Measurements from ENCODE around the gene UBASH3B. TPM values are rescaled to one million over a fixed set of nuclear protein-coding genes. Genes with fewer than 3 reads are reported as not detected.
"Not testable (repeated sequence)": the region's sequence is repeated elsewhere in the genome, so short reads cannot be mapped to it uniquely, and the experiment has no call there.

The UBASH3B gene
- polyA plus RNA-seq, 3 donors, result 6.3 to 9.1 (median 8.2) TPM

GRCh38 chr11:122814401-122814800 lies 158.9 kb downstream of the UBASH3B start:
- no peak for DNase-seq (ENCODE audit: extremely low read depth in 1 of 11, low read depth in 9 of 11, low spot score in 4 of 11)

GRCh38 chr11:122815900-122816299 lies 160.4 kb downstream of the UBASH3B start:
- DNase-seq (ENCODE audit: extremely low read depth in 1 of 11, low read depth in 9 of 11, low spot score in 4 of 11), result no peak

- DNase-seq (ENCODE audit: extremely low read depth in 1 of 11, low read depth in 9 of 11, low spot score in 4 of 11), result peak in 8 of 11 donors; percentile 29 to 47 (median 35)
Observed at GRCh38 chr11:122816761-122817520, 161.4 kb downstream of the UBASH3B start.

GRCh38 chr11:122820158-122820557 lies 164.6 kb downstream of the UBASH3B start:
- DNase-seq (ENCODE audit: extremely low read depth in 1 of 11, low read depth in 9 of 11, low spot score in 4 of 11), result no peak

- DNase-seq (ENCODE audit: extremely low read depth in 1 of 11, low read depth in 9 of 11, low spot score in 4 of 11), result no peak
Observed at GRCh38 chr11:122821169-122821568, 165.6 kb downstream of the UBASH3B start.

- DNase-seq (ENCODE audit: extremely low read depth in 1 of 11, low read depth in 9 of 11, low spot score in 4 of 11), result no peak
Observed at GRCh38 chr11:122822241-122822640, 166.7 kb downstream of the UBASH3B start.

GRCh38 chr11:122823564-122823963 lies 168.0 kb downstream of the UBASH3B start:
- no peak for DNase-seq (ENCODE audit: extremely low read depth in 1 of 11, low read depth in 9 of 11, low spot score in 4 of 11)

GRCh38 chr11:122829371-122829770 lies 173.8 kb downstream of the UBASH3B start:
- DNase-seq (ENCODE audit: extremely low read depth in 1 of 11, low read depth in 9 of 11, low spot score in 4 of 11), result not testable (repeated sequence)

- not testable (repeated sequence) for DNase-seq (ENCODE audit: extremely low read depth in 1 of 11, low read depth in 9 of 11, low spot score in 4 of 11)
Observed at GRCh38 chr11:122832297-122832696, 176.8 kb downstream of the UBASH3B start.

GRCh38 chr11:122832721-122833470 lies 177.4 kb downstream of the UBASH3B start:
- no peak for DNase-seq (ENCODE audit: extremely low read depth in 1 of 11, low read depth in 9 of 11, low spot score in 4 of 11)

GRCh38 chr11:122833846-122834464 lies 178.4 kb downstream of the UBASH3B start:
- no peak for DNase-seq (ENCODE audit: extremely low read depth in 1 of 11, low read depth in 9 of 11, low spot score in 4 of 11)

GRCh38 chr11:122836916-122837315 lies 181.4 kb downstream of the UBASH3B start:
- no peak for DNase-seq (ENCODE audit: extremely low read depth in 1 of 11, low read depth in 9 of 11, low spot score in 4 of 11)

- no peak for DNase-seq (ENCODE audit: extremely low read depth in 1 of 11, low read depth in 9 of 11, low spot score in 4 of 11)
Observed at GRCh38 chr11:122837528-122838346, 182.2 kb downstream of the UBASH3B start.

- DNase-seq (ENCODE audit: extremely low read depth in 1 of 11, low read depth in 9 of 11, low spot score in 4 of 11), result no peak
Observed at GRCh38 chr11:122843281-122844141, 188.0 kb downstream of the UBASH3B start.

- no peak for DNase-seq (ENCODE audit: extremely low read depth in 1 of 11, low read depth in 9 of 11, low spot score in 4 of 11)
Observed at GRCh38 chr11:122847466-122847865, 191.9 kb downstream of the UBASH3B start.

GRCh38 chr11:122848186-122848585 lies 192.7 kb downstream of the UBASH3B start:
- no peak for DNase-seq (ENCODE audit: extremely low read depth in 1 of 11, low read depth in 9 of 11, low spot score in 4 of 11)

- DNase-seq (ENCODE audit: extremely low read depth in 1 of 11, low read depth in 9 of 11, low spot score in 4 of 11), result peak in 2 of 11 donors; percentile 16 to 22
Observed at GRCh38 chr11:122850076-122850631, 194.6 kb downstream of the UBASH3B start.

Data from renal cortex interstitium (tissue), 11 donors.